GM23338 (cell line): Measurements from ENCODE around the gene CHST11. TPM values are rescaled to one million over a fixed set of nuclear protein-coding genes. Genes with fewer than 3 reads are reported as not detected.

Experiments used
- ATAC-seq: fragments of 200-7000 bp; cut with Tn5 transposase; 3 replicates; pipeline ENCODE4 v1.9.1; 2020
- DNase-seq: peaks from one replicate; pipeline ENCODE4 v3.0.0-alpha.2; 2015; ENCODE audit warnings: low spot score
- H2AFZ ChIP-seq: fragments of 200-600 bp; sonication (generic); 2 replicates; pipeline ENCODE4 v1.8.0; 2016; ENCODE audit warnings: antibody characterized with exemption, mild to moderate bottlenecking, moderate library complexity
- H3F3A ChIP-seq: fragments of 200-600 bp; sonication (generic); replicated peaks from 2 replicates; pipeline ENCODE4 v1.8.0; 2017; ENCODE audit warnings: antibody characterized with exemption, mixed run types, low read depth
- H3K27ac ChIP-seq: fragments of 200-600 bp; sonication (generic); 2 replicates; pipeline ENCODE4 v1.6.1; 2016; ENCODE audit warnings: low read depth
- H3K27me3 ChIP-seq: fragments of 200-600 bp; sonication (generic); 2 replicates; pipeline ENCODE4 v1.8.0; 2016; ENCODE audit warnings: mild to moderate bottlenecking, mixed run types, moderate library complexity; ENCODE audit not compliant: insufficient read depth
- H3K36me3 ChIP-seq: fragments of 200-600 bp; sonication (generic); 2 replicates; pipeline ENCODE4 v1.8.0; 2016; ENCODE audit warnings: mild to moderate bottlenecking; ENCODE audit not compliant: insufficient read depth
- H3K4me1 ChIP-seq: fragments of 200-600 bp; sonication (generic); 2 replicates; pipeline ENCODE4 v1.8.0; 2016; ENCODE audit warnings: mild to moderate bottlenecking, moderate library complexity; ENCODE audit not compliant: insufficient read depth
- H3K4me2 ChIP-seq: fragments of 200-600 bp; sonication (generic); 2 replicates; pipeline ENCODE4 v1.7.1; 2017; ENCODE audit warnings: mixed run types
- H3K4me3 ChIP-seq: fragments of 200-600 bp; sonication (generic); 2 replicates; pipeline ENCODE4 v1.6.1; 2016; ENCODE audit warnings: mixed run types
- H3K79me2 ChIP-seq: fragments of 200-600 bp; sonication (generic); replicated peaks from 2 replicates; pipeline ENCODE4 v1.8.0; 2017; ENCODE audit warnings: mild to moderate bottlenecking; ENCODE audit not compliant: insufficient read depth
- H3K9me2 ChIP-seq: fragments of 200-600 bp; sonication (generic); 2 replicates; pipeline ENCODE4 v1.8.0; 2017; ENCODE audit not compliant: insufficient read depth
- H4K20me1 ChIP-seq: fragments of 200-600 bp; sonication (generic); replicated peaks from 2 replicates; pipeline ENCODE4 v1.8.0; 2017; ENCODE audit warnings: mild to moderate bottlenecking; ENCODE audit not compliant: insufficient read depth
- H3K27ac Mint-ChIP-seq: 2 replicates; pipeline ENCODE4 v1.8.0; 2020; ENCODE audit warnings: inconsistent platforms, mild to moderate bottlenecking, moderate library complexity, mixed read lengths
- H3K27me3 Mint-ChIP-seq: 3 replicates; pipeline ENCODE4 v1.8.0; 2022; ENCODE audit warnings: low read depth, mild to moderate bottlenecking, moderate library complexity, mixed read lengths, inconsistent platforms; ENCODE audit not compliant: insufficient read depth, poor library complexity
- H3K36me3 Mint-ChIP-seq: 3 replicates; pipeline ENCODE4 v1.8.0; 2021; ENCODE audit warnings: low read depth, mild to moderate bottlenecking, inconsistent platforms, moderate library complexity, mixed read lengths
- H3K4me1 Mint-ChIP-seq: 3 replicates; pipeline ENCODE4 v1.8.0; 2020; ENCODE audit warnings: mild to moderate bottlenecking, inconsistent platforms, mixed read lengths
- H3K4me3 Mint-ChIP-seq: 3 replicates; pipeline ENCODE4 v1.8.0; 2021; ENCODE audit warnings: moderate library complexity, mild to moderate bottlenecking, inconsistent platforms, mixed read lengths
- H3K9me3 Mint-ChIP-seq: 3 replicates; pipeline ENCODE4 v1.8.0; 2020; ENCODE audit warnings: moderate library complexity, mild to moderate bottlenecking, inconsistent platforms, mixed read lengths
- CREB1 ChIP-seq: fragments of 250-450 bp; sonication (Bioruptor Pico); IDR thresholded peaks from 2 replicates; pipeline ENCODE4 v1.5.0; 2020; ENCODE audit warnings: low read depth, mild to moderate bottlenecking, moderate library complexity
- CTCF ChIP-seq, 2 experiments: fragments of 200-600 bp in 1 of 2; sonication (generic) in 1 of 2; conservative IDR thresholded peaks; 2 replicates each; pipeline versions ENCODE4 v1.5.1 to v1.6.1; 2016 to 2017; ENCODE audit warnings: antibody characterized with exemption in 2 of 2, low read depth in 2 of 2, mild to moderate bottlenecking in 2 of 2, moderate library complexity in 1 of 2
- EZH2 ChIP-seq: fragments of 200-600 bp; sonication (generic); IDR thresholded peaks from one replicate; pipeline ENCODE4 v1.8.0; 2017; ENCODE audit warnings: antibody characterized with exemption, mild to moderate bottlenecking, low read depth; ENCODE audit not compliant: unreplicated experiment
- EZH2phosphoT487 ChIP-seq: fragments of 200-600 bp; sonication (generic); IDR thresholded peaks from one replicate; pipeline ENCODE4 v1.8.1; 2018; ENCODE audit warnings: antibody characterized with exemption; ENCODE audit not compliant: unreplicated experiment
- JUNB ChIP-seq: IDR thresholded peaks from one replicate; pipeline ENCODE4 v1.6.1; 2016; ENCODE audit warnings: antibody characterized with exemption; ENCODE audit not compliant: unreplicated experiment
- NANOG ChIP-seq: IDR thresholded peaks from 2 replicates; pipeline ENCODE4 v1.6.1; 2016; ENCODE audit warnings: antibody characterized with exemption, borderline replicate concordance
- POLR2AphosphoS5 ChIP-seq: IDR thresholded peaks from 2 replicates; pipeline ENCODE4 v1.6.1; 2016; ENCODE audit warnings: antibody characterized with exemption, low read depth
- STAT1 ChIP-seq: IDR thresholded peaks from one replicate; pipeline ENCODE4 v1.6.1; 2016; ENCODE audit warnings: antibody characterized with exemption; ENCODE audit not compliant: unreplicated experiment
- ZNF114 ChIP-seq: fragments of 250-450 bp; sonication (Bioruptor Pico); IDR thresholded peaks from 2 replicates; pipeline ENCODE4 v1.5.0; 2020; ENCODE audit warnings: mild to moderate bottlenecking, moderate library complexity
- ZNF331 ChIP-seq: fragments of 250-450 bp; sonication (Bioruptor Pico); IDR thresholded peaks from 2 replicates; pipeline ENCODE4 v1.5.0; 2020; ENCODE audit warnings: low read depth, mild to moderate bottlenecking, moderate library complexity
- polyA plus RNA-seq: library from polyadenylated mRNA; unstranded; fragments of >200 nt; fragmentation: Nextera tagmentation; extraction: Ambion mirVana; gene quantifications from 2 replicates; pipeline ENCODE4 v1.2.1, GENCODE V29; 2016
- total RNA-seq: library from RNA; depleted of rRNA; stranded (reverse); fragments of >200 nt; shearing (Covaris generic); gene quantifications from 2 replicates; pipeline ENCODE4 v1.2.3, GENCODE V29; 2014
- TF ChIP-seq, protein P1 (sequence below): IDR thresholded peaks from one replicate; pipeline ENCODE4 v1.6.1; 2018; ENCODE audit warnings: antibody characterized with exemption; ENCODE audit not compliant: unreplicated experiment
- TF ChIP-seq, protein P2 (sequence below): fragments of 250-450 bp; sonication (Bioruptor Pico); IDR thresholded peaks from 2 replicates; pipeline ENCODE4 v1.5.0; 2020; ENCODE audit warnings: mild to moderate bottlenecking, moderate library complexity
- TF ChIP-seq, protein P3 (sequence below): IDR thresholded peaks from 2 replicates; pipeline ENCODE4 v1.6.1; 2016; ENCODE audit warnings: antibody characterized with exemption

Gene CHST11
- total and polyA plus RNA-seq, 2 experiments from 2014 or later, result 7.7 to 25.7 TPM

DNA sequence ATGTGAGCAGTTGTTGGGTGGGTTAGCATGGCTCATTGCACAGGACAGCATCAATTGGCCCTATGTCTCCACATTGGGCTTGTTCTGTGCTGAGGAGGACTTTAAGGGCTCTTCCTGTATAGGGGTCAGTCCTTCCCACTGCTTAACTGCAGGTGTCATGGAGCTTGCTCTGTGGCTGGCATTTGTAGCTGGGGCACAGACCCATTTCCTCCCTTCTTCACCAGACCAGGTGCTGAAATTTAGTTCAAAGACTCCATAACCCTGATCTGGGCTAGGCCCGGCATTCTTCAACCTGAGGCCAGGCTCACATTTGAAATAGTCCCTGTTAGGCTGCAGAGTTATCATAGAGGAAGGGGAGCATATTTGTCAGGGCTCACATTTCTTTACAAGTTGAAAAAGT lies 12.8 kb downstream of the CHST11 start:
- TF ChIP-seq EZH2, result no peak
- TF ChIP-seq ZNF331 (CRISPR knock-in tag), result no peak
- no peak for TF ChIP-seq CTCF (conservative IDR thresholded peaks at IDR 0.05; ENCODE audit: low read depth in 2 of 2)
- TF ChIP-seq, protein P1, sequence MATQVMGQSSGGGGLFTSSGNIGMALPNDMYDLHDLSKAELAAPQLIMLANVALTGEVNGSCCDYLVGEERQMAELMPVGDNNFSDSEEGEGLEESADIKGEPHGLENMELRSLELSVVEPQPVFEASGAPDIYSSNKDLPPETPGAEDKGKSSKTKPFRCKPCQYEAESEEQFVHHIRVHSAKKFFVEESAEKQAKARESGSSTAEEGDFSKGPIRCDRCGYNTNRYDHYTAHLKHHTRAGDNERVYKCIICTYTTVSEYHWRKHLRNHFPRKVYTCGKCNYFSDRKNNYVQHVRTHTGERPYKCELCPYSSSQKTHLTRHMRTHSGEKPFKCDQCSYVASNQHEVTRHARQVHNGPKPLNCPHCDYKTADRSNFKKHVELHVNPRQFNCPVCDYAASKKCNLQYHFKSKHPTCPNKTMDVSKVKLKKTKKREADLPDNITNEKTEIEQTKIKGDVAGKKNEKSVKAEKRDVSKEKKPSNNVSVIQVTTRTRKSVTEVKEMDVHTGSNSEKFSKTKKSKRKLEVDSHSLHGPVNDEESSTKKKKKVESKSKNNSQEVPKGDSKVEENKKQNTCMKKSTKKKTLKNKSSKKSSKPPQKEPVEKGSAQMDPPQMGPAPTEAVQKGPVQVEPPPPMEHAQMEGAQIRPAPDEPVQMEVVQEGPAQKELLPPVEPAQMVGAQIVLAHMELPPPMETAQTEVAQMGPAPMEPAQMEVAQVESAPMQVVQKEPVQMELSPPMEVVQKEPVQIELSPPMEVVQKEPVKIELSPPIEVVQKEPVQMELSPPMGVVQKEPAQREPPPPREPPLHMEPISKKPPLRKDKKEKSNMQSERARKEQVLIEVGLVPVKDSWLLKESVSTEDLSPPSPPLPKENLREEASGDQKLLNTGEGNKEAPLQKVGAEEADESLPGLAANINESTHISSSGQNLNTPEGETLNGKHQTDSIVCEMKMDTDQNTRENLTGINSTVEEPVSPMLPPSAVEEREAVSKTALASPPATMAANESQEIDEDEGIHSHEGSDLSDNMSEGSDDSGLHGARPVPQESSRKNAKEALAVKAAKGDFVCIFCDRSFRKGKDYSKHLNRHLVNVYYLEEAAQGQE, result no peak
- TF ChIP-seq, protein P2, sequence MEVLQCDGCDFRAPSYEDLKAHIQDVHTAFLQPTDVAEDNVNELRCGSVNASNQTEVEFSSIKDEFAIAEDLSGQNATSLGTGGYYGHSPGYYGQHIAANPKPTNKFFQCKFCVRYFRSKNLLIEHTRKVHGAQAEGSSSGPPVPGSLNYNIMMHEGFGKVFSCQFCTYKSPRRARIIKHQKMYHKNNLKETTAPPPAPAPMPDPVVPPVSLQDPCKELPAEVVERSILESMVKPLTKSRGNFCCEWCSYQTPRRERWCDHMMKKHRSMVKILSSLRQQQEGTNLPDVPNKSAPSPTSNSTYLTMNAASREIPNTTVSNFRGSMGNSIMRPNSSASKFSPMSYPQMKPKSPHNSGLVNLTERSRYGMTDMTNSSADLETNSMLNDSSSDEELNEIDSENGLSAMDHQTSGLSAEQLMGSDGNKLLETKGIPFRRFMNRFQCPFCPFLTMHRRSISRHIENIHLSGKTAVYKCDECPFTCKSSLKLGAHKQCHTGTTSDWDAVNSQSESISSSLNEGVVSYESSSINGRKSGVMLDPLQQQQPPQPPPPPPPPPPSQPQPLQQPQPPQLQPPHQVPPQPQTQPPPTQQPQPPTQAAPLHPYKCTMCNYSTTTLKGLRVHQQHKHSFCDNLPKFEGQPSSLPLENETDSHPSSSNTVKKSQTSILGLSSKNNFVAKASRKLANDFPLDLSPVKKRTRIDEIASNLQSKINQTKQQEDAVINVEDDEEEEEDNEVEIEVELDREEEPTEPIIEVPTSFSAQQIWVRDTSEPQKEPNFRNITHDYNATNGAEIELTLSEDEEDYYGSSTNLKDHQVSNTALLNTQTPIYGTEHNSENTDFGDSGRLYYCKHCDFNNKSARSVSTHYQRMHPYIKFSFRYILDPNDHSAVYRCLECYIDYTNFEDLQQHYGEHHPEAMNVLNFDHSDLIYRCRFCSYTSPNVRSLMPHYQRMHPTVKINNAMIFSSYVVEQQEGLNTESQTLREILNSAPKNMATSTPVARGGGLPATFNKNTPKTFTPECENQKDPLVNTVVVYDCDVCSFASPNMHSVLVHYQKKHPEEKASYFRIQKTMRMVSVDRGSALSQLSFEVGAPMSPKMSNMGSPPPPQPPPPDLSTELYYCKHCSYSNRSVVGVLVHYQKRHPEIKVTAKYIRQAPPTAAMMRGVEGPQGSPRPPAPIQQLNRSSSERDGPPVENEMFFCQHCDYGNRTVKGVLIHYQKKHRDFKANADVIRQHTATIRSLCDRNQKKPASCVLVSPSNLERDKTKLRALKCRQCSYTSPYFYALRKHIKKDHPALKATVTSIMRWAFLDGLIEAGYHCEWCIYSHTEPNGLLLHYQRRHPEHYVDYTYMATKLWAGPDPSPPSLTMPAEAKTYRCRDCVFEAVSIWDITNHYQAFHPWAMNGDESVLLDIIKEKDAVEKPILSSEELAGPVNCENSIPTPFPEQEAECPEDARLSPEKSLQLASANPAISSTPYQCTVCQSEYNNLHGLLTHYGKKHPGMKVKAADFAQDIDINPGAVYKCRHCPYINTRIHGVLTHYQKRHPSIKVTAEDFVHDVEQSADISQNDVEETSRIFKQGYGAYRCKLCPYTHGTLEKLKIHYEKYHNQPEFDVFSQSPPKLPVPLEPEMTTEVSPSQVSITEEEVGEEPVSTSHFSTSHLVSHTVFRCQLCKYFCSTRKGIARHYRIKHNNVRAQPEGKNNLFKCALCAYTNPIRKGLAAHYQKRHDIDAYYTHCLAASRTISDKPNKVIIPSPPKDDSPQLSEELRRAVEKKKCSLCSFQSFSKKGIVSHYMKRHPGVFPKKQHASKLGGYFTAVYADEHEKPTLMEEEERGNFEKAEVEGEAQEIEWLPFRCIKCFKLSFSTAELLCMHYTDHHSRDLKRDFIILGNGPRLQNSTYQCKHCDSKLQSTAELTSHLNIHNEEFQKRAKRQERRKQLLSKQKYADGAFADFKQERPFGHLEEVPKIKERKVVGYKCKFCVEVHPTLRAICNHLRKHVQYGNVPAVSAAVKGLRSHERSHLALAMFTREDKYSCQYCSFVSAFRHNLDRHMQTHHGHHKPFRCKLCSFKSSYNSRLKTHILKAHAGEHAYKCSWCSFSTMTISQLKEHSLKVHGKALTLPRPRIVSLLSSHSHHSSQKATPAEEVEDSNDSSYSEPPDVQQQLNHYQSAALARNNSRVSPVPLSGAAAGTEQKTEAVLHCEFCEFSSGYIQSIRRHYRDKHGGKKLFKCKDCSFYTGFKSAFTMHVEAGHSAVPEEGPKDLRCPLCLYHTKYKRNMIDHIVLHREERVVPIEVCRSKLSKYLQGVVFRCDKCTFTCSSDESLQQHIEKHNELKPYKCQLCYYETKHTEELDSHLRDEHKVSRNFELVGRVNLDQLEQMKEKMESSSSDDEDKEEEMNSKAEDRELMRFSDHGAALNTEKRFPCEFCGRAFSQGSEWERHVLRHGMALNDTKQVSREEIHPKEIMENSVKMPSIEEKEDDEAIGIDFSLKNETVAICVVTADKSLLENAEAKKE (CRISPR knock-in tag), result no peak
- no peak for TF ChIP-seq POLR2AphosphoS5
- TF ChIP-seq NANOG, result no peak
- TF ChIP-seq, protein P3, sequence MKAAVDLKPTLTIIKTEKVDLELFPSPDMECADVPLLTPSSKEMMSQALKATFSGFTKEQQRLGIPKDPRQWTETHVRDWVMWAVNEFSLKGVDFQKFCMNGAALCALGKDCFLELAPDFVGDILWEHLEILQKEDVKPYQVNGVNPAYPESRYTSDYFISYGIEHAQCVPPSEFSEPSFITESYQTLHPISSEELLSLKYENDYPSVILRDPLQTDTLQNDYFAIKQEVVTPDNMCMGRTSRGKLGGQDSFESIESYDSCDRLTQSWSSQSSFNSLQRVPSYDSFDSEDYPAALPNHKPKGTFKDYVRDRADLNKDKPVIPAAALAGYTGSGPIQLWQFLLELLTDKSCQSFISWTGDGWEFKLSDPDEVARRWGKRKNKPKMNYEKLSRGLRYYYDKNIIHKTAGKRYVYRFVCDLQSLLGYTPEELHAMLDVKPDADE, result no peak
- TF ChIP-seq CREB1 (CRISPR knock-in tag), result no peak
- no peak for TF ChIP-seq EZH2phosphoT487
- TF ChIP-seq ZNF114, result no peak
- no peak for TF ChIP-seq JUNB
- TF ChIP-seq STAT1, result no peak
- no peaks in the 10 kb centered on the region for H3K36me3 ChIP-seq
- H3K79me2 ChIP-seq, result peaks cover 34% of the 10 kb centered on the region
- H2AFZ ChIP-seq, result no peak overlapping the region
- peaks cover 3% of the 10 kb centered on the region; the same call in 1 of the 2 replicates for H3K9me2 ChIP-seq
- H3K27me3 Mint-ChIP-seq, result peaks cover 8% of the 10 kb centered on the region
- H3K4me3 ChIP-seq, result no peak overlapping the region
- no peak overlapping the region for H3K4me2 ChIP-seq
- ATAC-seq (no peak), DNase-seq (no peak)
- peaks cover 15% of the 10 kb centered on the region for H3K4me1 ChIP-seq
- no peak overlapping the region for H3K4me3 Mint-ChIP-seq
- H3K36me3 Mint-ChIP-seq, result no peaks in the 10 kb centered on the region
- no peaks in the 10 kb centered on the region for H3F3A ChIP-seq
- H3K27me3 ChIP-seq, result no peaks in the 10 kb centered on the region
- H3K4me1 Mint-ChIP-seq, result peaks cover 34% of the 10 kb centered on the region
- no peak overlapping the region for H3K27ac ChIP-seq
- no peaks in the 10 kb centered on the region for H3K9me3 Mint-ChIP-seq
- no peak overlapping the region for H3K27ac Mint-ChIP-seq
- peaks cover 25% of the 10 kb centered on the region for H4K20me1 ChIP-seq
